Stromal cell of bone marrow (primary cell): ENCODE results near the gene RABL3.
"Not testable (repeated sequence)": the region's sequence is repeated elsewhere in the genome, so short reads cannot be mapped to it uniquely, and the experiment has no call there.

Experiments
- DNase-seq: peaks from one replicate; pipeline ENCODE4 v3.0.0-alpha.2; 2012; ENCODE audit warnings: low read depth

RABL3 gene

GRCh38 chr3:120645083-120645845, 97.1 kb downstream of the RABL3 start:
- no peak for DNase-seq

DNA sequence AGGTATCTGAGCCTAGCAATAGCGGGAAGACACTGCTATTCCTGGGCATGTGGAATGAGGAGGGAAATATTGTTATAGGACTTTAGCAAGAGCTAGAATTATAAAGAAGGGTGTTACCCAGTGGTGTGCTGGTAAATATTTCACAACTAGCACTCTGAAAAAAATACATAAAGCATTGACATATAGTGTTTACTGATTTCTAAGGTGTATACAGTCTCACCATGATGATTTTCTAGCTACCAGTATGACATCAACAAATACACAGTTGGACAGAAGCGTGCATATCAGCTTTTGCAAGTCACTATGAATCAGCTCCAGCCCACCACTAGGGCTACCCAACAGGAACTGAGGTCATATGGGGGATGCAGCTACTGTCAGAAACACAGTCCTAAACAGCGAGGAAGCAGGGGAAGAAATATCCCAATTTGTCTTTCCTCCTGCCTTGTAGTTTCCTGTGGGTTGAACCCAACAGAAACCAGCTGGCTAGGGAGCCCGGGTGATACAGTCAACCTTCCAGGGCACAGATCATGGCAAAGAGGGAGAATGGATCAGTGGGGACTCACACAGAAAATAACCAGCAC, 99.9 kb downstream of the RABL3 start:
- peak; percentile 21 for DNase-seq

DNA sequence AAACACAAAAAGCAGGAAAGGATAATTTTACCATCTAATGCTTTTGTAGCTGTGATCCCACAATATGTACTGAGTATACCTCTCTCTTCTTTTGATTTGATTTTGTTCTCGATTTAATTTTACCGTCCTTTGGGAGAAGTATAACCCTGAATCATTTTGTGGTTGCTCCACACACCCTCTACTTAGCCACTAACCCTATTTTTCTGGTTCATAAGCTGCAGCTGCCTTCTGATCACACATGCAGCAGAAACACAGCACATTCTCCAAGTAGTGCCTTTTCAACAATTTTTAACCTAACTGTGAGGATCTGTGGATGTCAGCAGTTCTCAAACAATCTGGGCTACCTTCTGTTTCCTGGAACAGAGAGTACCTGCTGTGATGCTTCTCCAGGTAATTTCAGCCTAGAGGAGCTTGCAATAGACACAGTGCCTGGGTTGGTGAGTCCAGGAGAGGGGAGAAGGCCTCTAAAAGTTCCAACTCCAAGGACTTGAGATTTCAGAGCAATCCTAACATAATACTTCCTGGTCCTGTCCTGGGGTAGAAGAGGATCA, 100.5 kb downstream of the RABL3 start:
- DNase-seq, result peak; percentile 23

DNA sequence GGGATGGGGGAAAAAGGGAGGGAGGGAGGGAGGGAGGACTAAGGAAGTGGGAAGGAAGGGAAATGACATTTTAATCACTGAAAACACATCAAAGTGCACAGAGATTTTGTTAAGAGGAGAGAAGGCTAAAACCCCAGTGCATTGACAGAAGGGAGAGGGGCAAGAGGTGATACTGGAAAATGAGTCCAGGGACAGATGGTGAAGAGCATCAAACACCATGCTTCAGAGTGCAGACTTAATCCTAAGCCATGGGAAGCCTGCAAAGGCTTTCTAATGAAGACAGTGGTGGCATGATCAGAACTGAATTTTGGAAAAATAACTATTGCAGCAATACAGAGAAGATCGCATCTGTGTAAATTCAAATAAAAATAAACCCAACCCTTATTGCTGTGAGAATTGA, 102.1 kb downstream of the RABL3 start:
- DNase-seq, result no peak

DNA sequence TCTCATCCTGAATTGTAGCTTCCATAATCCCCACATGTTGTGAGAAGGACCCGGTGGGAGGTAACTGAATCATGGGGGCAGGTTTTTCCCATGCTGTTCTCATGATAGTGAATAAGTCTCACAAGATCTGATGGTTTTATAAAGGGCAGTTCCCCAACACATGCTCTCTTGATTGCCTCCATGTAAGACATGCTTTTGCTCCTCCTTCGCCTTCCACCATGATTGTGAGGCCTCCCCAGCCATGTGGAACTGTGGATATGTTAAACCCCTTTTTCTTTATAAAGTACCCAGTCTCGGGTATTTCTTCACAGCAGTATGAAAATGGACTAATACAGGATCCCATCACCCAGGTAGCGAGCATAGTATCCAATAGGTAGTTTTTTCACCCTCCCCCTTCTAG, 103.5 kb downstream of the RABL3 start:
- not testable (repeated sequence) for DNase-seq

DNA sequence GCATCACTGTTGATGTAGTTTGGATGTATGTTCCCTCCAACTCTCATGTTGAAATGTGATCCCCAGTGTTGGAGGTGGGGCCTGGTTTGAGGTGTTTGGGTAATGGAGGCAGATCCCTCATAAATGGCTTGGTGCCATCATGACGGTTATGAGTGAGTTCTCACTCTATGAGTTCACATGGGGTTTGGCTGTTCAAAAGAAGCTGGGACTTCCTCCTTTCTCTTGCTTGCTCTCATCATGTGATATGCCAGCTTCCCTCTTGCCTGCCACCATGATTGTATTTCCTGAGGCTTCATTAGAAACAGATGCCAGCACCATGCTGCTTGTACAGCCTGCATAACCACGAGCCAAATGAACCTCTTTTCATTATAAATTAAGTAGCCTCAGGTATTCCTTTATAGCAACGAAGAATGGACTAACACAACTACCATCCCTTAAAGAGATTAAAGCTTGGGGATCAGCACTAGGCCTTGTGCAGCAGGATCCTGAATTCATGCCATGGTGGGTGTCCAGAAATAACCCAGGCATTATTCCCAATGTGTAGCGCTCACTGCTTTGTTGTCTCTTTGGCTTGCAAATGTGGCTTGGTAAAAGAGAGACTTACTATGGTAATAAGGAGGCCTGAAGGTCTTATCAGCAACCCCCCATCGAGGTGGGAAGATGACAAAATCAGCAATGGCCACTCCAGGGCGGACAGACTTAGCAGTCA, 104.3 kb downstream of the RABL3 start:
- no peak for DNase-seq

DNA sequence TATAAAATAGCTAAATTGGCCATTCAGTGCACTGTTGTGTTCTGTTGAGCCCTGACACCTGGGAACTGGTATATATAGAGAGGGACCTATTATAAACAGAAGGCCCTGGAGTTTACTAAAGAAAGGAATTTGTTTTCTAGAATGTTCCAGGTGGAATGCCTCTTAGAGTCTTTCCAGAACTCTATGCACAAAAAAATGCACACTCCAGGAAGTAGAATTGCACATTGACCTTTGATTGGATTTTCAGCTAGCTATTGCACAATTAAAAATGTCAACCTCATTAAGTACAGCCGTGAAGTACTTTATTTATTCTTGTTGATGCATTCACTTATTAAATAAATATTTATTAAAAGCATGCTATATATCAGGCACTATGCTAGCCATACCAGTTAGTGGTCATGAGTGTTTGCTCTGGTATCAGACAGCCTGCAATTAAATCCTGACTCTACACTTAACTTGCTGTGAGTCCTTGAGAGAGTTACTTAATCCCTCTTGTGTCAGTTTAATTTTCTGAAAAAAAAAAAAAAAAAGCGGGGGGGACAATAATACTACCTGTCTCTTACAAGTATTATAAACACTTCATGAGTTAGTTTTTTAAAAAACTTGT, 105.4 kb downstream of the RABL3 start:
- no peak for DNase-seq
